K562 (cell line): ENCODE measurements around the gene TMPRSS9. TPM values are rescaled to one million over a fixed set of nuclear protein-coding genes. Genes with fewer than 3 reads are reported as not detected.

Source experiments
- CREBBP ChIP-seq: IDR thresholded peaks from one replicate; pipeline ENCODE4 v1.6.1; 2012; ENCODE audit warnings: low read depth, mild to moderate bottlenecking, control low read depth, inconsistent platforms, low read length
- E2F8 ChIP-seq: fragments of 450-650 bp; IDR thresholded peaks from 2 replicates; pipeline ENCODE4 v1.7.1; 2018; ENCODE audit warnings: mild to moderate bottlenecking, low read depth; ENCODE audit not compliant: partially characterized antibody
- GATAD2B ChIP-seq: fragments of 450-650 bp; IDR thresholded peaks from 2 replicates; pipeline ENCODE4 v1.6.1; 2017; ENCODE audit warnings: mild to moderate bottlenecking, borderline replicate concordance
- HDAC3 ChIP-seq: fragments of 450-650 bp; IDR thresholded peaks from 2 replicates; pipeline ENCODE4 v1.6.1; 2018; ENCODE audit warnings: borderline replicate concordance, mild to moderate bottlenecking, moderate library complexity; ENCODE audit not compliant: partially characterized antibody
- HMG20A ChIP-seq: fragments of 450-650 bp; formaldehyde crosslinking; conservative IDR thresholded peaks from 2 replicates; pipeline ENCODE4 v1.4.0; 2020; ENCODE audit warnings: mild to moderate bottlenecking, mixed read lengths
- NEUROD1 ChIP-seq: fragments of 150-350 bp; IDR thresholded peaks from 2 replicates; pipeline ENCODE4 v1.6.1; 2014; ENCODE audit warnings: borderline replicate concordance, low read length, low read depth; ENCODE audit not compliant: partially characterized antibody
- RBM22 ChIP-seq: fragments of 200-400 bp; formaldehyde crosslinking; IDR thresholded peaks from 2 replicates; pipeline ENCODE4 v1.6.1; 2018; ENCODE audit warnings: low read length, low read depth; ENCODE audit not compliant: poor library complexity, severe bottlenecking
- SMARCA5 ChIP-seq: fragments of 450-650 bp; IDR thresholded peaks from 2 replicates; pipeline ENCODE4 v1.6.1; 2016
- TCF3 ChIP-seq: sonication (generic); formaldehyde crosslinking; IDR thresholded peaks from 2 replicates; pipeline ENCODE4 v1.4.0; 2020; ENCODE audit warnings: mild to moderate bottlenecking, missing genetic modification reagents
- THRB ChIP-seq: fragments of 450-650 bp; formaldehyde crosslinking; conservative IDR thresholded peaks from 2 replicates; pipeline ENCODE4 v1.4.0; 2022; ENCODE audit warnings: mild to moderate bottlenecking, missing genetic modification characterization
- XRCC3 ChIP-seq: fragments of 450-650 bp; IDR thresholded peaks from 2 replicates; pipeline ENCODE4 v1.6.1; 2017; ENCODE audit warnings: mild to moderate bottlenecking, moderate library complexity
- XRCC4 ChIP-seq: IDR thresholded peaks from one replicate; pipeline ENCODE4 v1.6.1; 2011; ENCODE audit not compliant: insufficient read depth, insufficient read length; ENCODE audit errors: extremely low read depth
- ZNF24 ChIP-seq: fragments of 450-650 bp; IDR thresholded peaks from 2 replicates; pipeline ENCODE4 v1.6.1; 2016
- ZNF592 ChIP-seq: fragments of 450-650 bp; IDR thresholded peaks from 2 replicates; pipeline ENCODE4 v1.6.1; 2017; ENCODE audit warnings: antibody characterized with exemption, mild to moderate bottlenecking
- ZNF639 ChIP-seq, 2 experiments: fragments of 200-800 bp in 1 of 2; sonication (Bioruptor generic) in 1 of 2; sonication (generic) in 1 of 2; formaldehyde crosslinking in 1 of 2; IDR thresholded peaks in 1 of 2; conservative IDR thresholded peaks in 1 of 2; 2 replicates each; pipeline versions ENCODE4 v1.5.0 to v1.6.1; 2016 to 2020; ENCODE audit warnings: missing compliant biosample characterization in 1 of 2, missing genetic modification characterization in 1 of 2, missing genetic modification reagents in 1 of 2
- ZNF655 ChIP-seq: fragments of 250-450 bp; sonication (Bioruptor Pico); IDR thresholded peaks from 2 replicates; pipeline ENCODE4 v1.5.0; 2021
- ZNF668 ChIP-seq: fragments of 250-450 bp; sonication (Bioruptor Pico); IDR thresholded peaks from 2 replicates; pipeline ENCODE4 v1.8.0; 2022; ENCODE audit warnings: mild to moderate bottlenecking, inconsistent platforms
- polyA plus RNA-seq, 8 experiments: library from polyadenylated mRNA; depleted of rRNA in 4 of 8; stranded (reverse) in 5 of 8; unstranded in 3 of 8; fragments of >200 nt; fragmentation: Nextera tagmentation in 2 of 8; fragmentation: Illumina TruSeq in 1 of 8; extraction: Ambion mirVana in 2 of 8; extraction: Trizol in 1 of 8; gene quantifications; 2 replicates each; pipeline versions ENCODE4 v1.2.1 to v1.2.3, GENCODE V29; 2011 to 2014; ENCODE audit warnings: inconsistent platforms in 1 of 8, missing spikeins in 1 of 8
- total RNA-seq, 7 experiments: library from RNA; depleted of rRNA in 6 of 7; stranded (reverse); fragments of >200 nt in 6 of 7; fragmentation: Illumina TruSeq in 2 of 7; extraction: Trizol in 2 of 7; gene quantifications; 2 replicates each; pipeline versions ENCODE4 v1.2.1 to v1.2.3, GENCODE V29; 2011 to 2021; ENCODE audit warnings: low replicate concordance in 1 of 7

The TMPRSS9 gene
- total and polyA plus RNA-seq, 9 of the 15 experiments (the other 6 are each of a cell fraction or from before 2014, with no cell fraction given): 0.01 to 0.03 TPM; not detected in 7

GRCh38 chr19:2428321-2428690, 68.2 kb downstream of the TMPRSS9 start (continued):
- TF ChIP-seq E2F8 (no peak), ZNF639 (CRISPR knock-in tag; conservative IDR thresholded peaks at IDR 0.05 in 1 of 2, IDR thresholded peaks at IDR 0.05 in 1 of 2) (no peak), GATAD2B (no peak), ZNF592 (no peak), HMG20A (CRISPR knock-in tag) (no peak), ZNF24 (no peak), ZNF668 (no peak), CREBBP (no peak), SMARCA5 (no peak), XRCC3 (no peak), NEUROD1 (no peak), TCF3 (CRISPR knock-in tag) (no peak), ZNF655 (CRISPR knock-in tag) (no peak), THRB (no peak), RBM22 (peak; percentile 63), XRCC4 (no peak), HDAC3 (no peak)
